Tibial artery (tissue), 4 donors: ENCODE data around the gene BICDL1.
"Not testable (repeated sequence)": the region's sequence is repeated elsewhere in the genome, so short reads cannot be mapped to it uniquely, and the experiment has no call there.

Experiments used
- DNase-seq, 2 donors: peaks; one replicate each; pipeline ENCODE4 v3.0.0-alpha.2; 2019
- H3K27ac ChIP-seq, 2 donors: fragments of 200-600 bp; sonication (generic) in 1 of 2; 1 replicate in 1 of 2; 2 replicates in 1 of 2; pipeline ENCODE4 v1.5.1; 2018 to 2019; ENCODE audit warnings: mild to moderate bottlenecking in 1 of 2
- H3K27me3 ChIP-seq, 2 donors: fragments of 200-600 bp; sonication (generic) in 1 of 2; one replicate each; pipeline versions ENCODE4 v1.5.1 to v1.6.0; 2016 to 2019
- H3K36me3 ChIP-seq, 3 donors: fragments of 200-600 bp; sonication (generic) in 2 of 3; one replicate each; pipeline ENCODE4 v1.5.1; 2016 to 2019; ENCODE audit warnings: mild to moderate bottlenecking in 2 of 3
- H3K4me1 ChIP-seq, 4 donors: fragments of 200-600 bp; sonication (generic) in 2 of 4; 1 replicate in 3 of 4; 2 replicates in 1 of 4; pipeline ENCODE4 v1.5.1; 2016 to 2019
- H3K4me3 ChIP-seq, 2 donors: fragments of 200-600 bp; sonication (generic) in 1 of 2; 1 replicate in 1 of 2; 2 replicates in 1 of 2; pipeline ENCODE4 v1.5.1; 2018 to 2019; ENCODE audit warnings: mild to moderate bottlenecking in 2 of 2
- H3K9me3 ChIP-seq, 3 donors: fragments of 200-600 bp; sonication (generic) in 1 of 3; one replicate each; pipeline ENCODE4 v1.5.1; 2016 to 2019
- CTCF ChIP-seq, 2 experiments: fragments of 200-600 bp in 1 of 2; fragments of 450-650 bp in 1 of 2; IDR thresholded peaks; one replicate each; pipeline ENCODE4 v1.5.1; 2017 to 2019; ENCODE audit warnings: antibody characterized with exemption in 2 of 2, mild to moderate bottlenecking in 1 of 2, moderate library complexity in 1 of 2
- intact Hi-C: fragments of 100-400 bp; cut with DNase I; formaldehyde crosslinking; loops from one replicate; pipeline ENCODE4 v1.15.0; 2023; ENCODE audit warnings: low total_unique reads

Gene BICDL1

GRCh38 chr12:120039711-120040110 lies 50.7 kb downstream of the BICDL1 start:
- no peak for DNase-seq
- Histone ChIP-seq H3K4me3 (no peak overlapping the region), H3K27me3 (no peaks in the 10 kb centered on the region), H3K36me3 (no peaks in the 10 kb centered on the region), H3K4me1 (no peaks in the 10 kb centered on the region), H3K27ac (no peak overlapping the region), H3K9me3 (no peaks in the 10 kb centered on the region)
- intact Hi-C loops: no loop called here
- no peak for TF ChIP-seq CTCF (IDR thresholded peaks at IDR 0.05)

- intact Hi-C loops: no loop called here
- DNase-seq: no peak
- H3K9me3 ChIP-seq: no peaks in the 10 kb centered on the region
- H3K27me3 ChIP-seq: no peaks in the 10 kb centered on the region
- H3K36me3 ChIP-seq: no peaks in the 10 kb centered on the region
- H3K4me1 ChIP-seq: no peaks in the 10 kb centered on the region
- no peak overlapping the region for H3K4me3 ChIP-seq
- no peak for TF ChIP-seq CTCF (IDR thresholded peaks at IDR 0.05)
- no peak overlapping the region for H3K27ac ChIP-seq
These were observed 52.6 kb downstream of the BICDL1 start for GRCh38 chr12:120041386-120042231.

DNA sequence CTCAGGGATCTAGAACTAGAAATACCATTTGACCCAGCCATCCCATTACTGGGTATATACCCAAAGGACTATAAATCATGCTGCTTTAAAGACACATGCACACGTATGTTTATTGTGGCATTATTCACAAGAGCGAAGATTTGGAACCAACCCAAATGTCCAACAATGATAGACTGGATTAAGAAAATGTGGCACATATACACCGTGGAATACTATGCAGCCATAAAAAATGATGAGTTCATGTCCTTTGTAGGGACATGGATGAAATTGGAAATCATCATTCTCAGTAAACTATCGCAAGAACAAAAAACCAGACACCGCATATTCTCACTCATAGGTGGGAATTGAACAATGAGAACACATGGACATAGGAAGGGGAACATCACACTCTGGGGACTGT lies 56.3 kb downstream of the BICDL1 start:
- H3K4me3 ChIP-seq, H3K9me3 ChIP-seq, H3K4me1 ChIP-seq, H3K36me3 ChIP-seq, DNase-seq, intact Hi-C loops, H3K27ac ChIP-seq, H3K27me3 ChIP-seq: not testable (repeated sequence)

GRCh38 chr12:120047072-120047471 lies 58.0 kb downstream of the BICDL1 start:
- intact Hi-C loops: no loop called here
- Histone ChIP-seq H3K36me3 (no peaks in the 10 kb centered on the region), H3K27me3 (no peaks in the 10 kb centered on the region), H3K27ac (no peak overlapping the region), H3K4me1 (no peaks in the 10 kb centered on the region), H3K9me3 (no peaks in the 10 kb centered on the region), H3K4me3 (no peak overlapping the region)
- no peak for DNase-seq
- TF ChIP-seq CTCF (IDR thresholded peaks at IDR 0.05): no peak

DNA sequence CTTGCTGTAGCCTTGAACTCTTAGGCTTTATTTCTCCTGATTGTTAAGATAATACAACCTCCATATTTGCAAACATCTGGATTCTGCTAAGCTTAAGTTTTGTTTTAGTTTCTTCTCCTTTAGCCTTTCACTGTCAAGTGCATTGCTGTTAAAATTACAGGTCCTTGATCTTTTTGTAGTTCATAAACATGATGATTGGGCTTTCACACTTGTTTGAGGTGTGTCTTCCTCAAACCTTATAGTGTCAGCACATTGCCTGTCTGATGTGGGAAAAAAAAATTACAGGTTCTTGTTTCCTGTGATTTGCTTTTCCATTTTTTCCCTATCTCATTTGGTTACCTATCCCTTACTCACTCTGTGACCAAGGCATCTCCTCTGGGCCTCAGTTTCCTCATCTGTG lies 59.2 kb downstream of the BICDL1 start:
- Histone ChIP-seq H3K27me3 (no peaks in the 10 kb centered on the region), H3K27ac (no peak overlapping the region), H3K36me3 (no peaks in the 10 kb centered on the region), H3K4me1 (no peaks in the 10 kb centered on the region), H3K4me3 (no peak overlapping the region), H3K9me3 (no peaks in the 10 kb centered on the region)
- TF ChIP-seq CTCF (IDR thresholded peaks at IDR 0.05): no peak
- DNase-seq: no peak
- intact Hi-C loops: no loop called here

DNA sequence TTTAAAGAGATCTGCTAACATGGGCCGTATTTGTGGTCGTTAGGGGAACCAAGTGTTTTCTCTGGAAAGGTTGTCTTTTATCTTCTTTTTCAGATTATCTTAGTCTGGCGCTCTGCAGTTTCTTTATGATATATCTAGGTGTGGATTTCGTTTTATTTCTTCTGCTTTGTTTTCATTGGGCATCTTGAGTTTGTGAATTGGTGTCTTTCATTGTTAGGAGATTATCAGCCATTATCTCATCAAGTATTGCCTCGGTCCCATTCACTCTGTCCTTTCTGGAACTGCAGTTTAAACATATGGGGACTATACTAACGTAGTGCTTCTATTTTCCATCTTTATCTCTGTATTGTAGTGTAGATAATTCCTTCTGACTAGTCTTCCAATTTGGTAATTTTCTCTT lies 60.4 kb downstream of the BICDL1 start:
- no peaks in the 10 kb centered on the region for H3K4me1 ChIP-seq
- no peaks in the 10 kb centered on the region for H3K9me3 ChIP-seq
- TF ChIP-seq CTCF (IDR thresholded peaks at IDR 0.05): no peak
- no peak for DNase-seq
- intact Hi-C loops: no loop called here
- H3K36me3 ChIP-seq: no peaks in the 10 kb centered on the region
- H3K4me3 ChIP-seq: no peak overlapping the region
- H3K27me3 ChIP-seq: no peaks in the 10 kb centered on the region
- H3K27ac ChIP-seq: no peak overlapping the region
